Neuronal stem cell (in vitro differentiated cells): ENCODE measurements around the gene TOP1.

Experiments used
- DNase-seq: peaks from one replicate; pipeline ENCODE4 v3.0.0-alpha.2; 2013; ENCODE audit warnings: low spot score
- H2AFZ ChIP-seq: one replicate; pipeline ENCODE4 v1.6.1; 2013; ENCODE audit warnings: mild to moderate bottlenecking, low read length, inconsistent platforms
- H2AK5ac ChIP-seq: 2 replicates; pipeline ENCODE4 v1.6.1; 2013; ENCODE audit warnings: low read depth, mild to moderate bottlenecking, inconsistent platforms, low read length, moderate library complexity, mixed read lengths
- H2BK120ac ChIP-seq: 2 replicates; pipeline ENCODE4 v1.6.1; 2013; ENCODE audit warnings: low read depth, mild to moderate bottlenecking, inconsistent platforms, low read length, moderate library complexity, mixed read lengths
- H2BK12ac ChIP-seq: one replicate; pipeline ENCODE4 v1.6.1; 2013; ENCODE audit warnings: low read length, inconsistent platforms
- H2BK15ac ChIP-seq: 2 replicates; pipeline ENCODE4 v1.6.1; 2013; ENCODE audit warnings: mild to moderate bottlenecking, low read length, inconsistent platforms, mixed read lengths
- H2BK5ac ChIP-seq: one replicate; pipeline ENCODE4 v1.6.1; 2013; ENCODE audit warnings: inconsistent platforms, mild to moderate bottlenecking, low read length, moderate library complexity
- H3K14ac ChIP-seq: one replicate; pipeline ENCODE4 v1.6.1; 2013; ENCODE audit warnings: low read length, inconsistent platforms
- H3K18ac ChIP-seq: 2 replicates; pipeline ENCODE4 v1.6.1; 2013; ENCODE audit warnings: low read length, inconsistent platforms
- H3K23ac ChIP-seq: 2 replicates; pipeline ENCODE4 v1.6.1; 2013; ENCODE audit warnings: low read depth, mild to moderate bottlenecking, mixed read lengths, low read length, inconsistent platforms; ENCODE audit not compliant: poor library complexity
- H3K27ac ChIP-seq: replicated peaks from 3 replicates; pipeline ENCODE4 v1.5.1; 2013; ENCODE audit warnings: low read length, inconsistent platforms
- H3K27me3 ChIP-seq, 3 experiments: 2 replicates each; pipeline ENCODE4 v1.6.1; 2013; ENCODE audit warnings: low read length in 3 of 3, mild to moderate bottlenecking in 2 of 3, inconsistent platforms in 1 of 3, low read depth in 1 of 3, mixed read lengths in 1 of 3, moderate library complexity in 1 of 3; ENCODE audit not compliant: control insufficient read depth in 3 of 3, insufficient read depth in 3 of 3
- H3K36me3 ChIP-seq, 2 donors: replicated peaks in 1 of 2; 2 replicates each; pipeline ENCODE4 v1.6.1; 2013; ENCODE audit warnings: low read length in 2 of 2; ENCODE audit not compliant: control insufficient read depth in 2 of 2, insufficient read depth in 2 of 2
- H3K4ac ChIP-seq: 2 replicates; pipeline ENCODE4 v1.6.1; 2013; ENCODE audit warnings: inconsistent platforms, mild to moderate bottlenecking, low read length, moderate library complexity
- H3K4me1 ChIP-seq, 2 donors: 1 replicate in 1 of 2; 2 replicates in 1 of 2; pipeline ENCODE4 v1.6.1; 2013; ENCODE audit warnings: low read length in 2 of 2, low read depth in 1 of 2; ENCODE audit not compliant: control insufficient read depth in 2 of 2, insufficient read depth in 1 of 2
- H3K4me2 ChIP-seq: one replicate; pipeline ENCODE4 v1.6.1; 2013; ENCODE audit warnings: mild to moderate bottlenecking, low read length, inconsistent platforms; ENCODE audit not compliant: insufficient read depth, poor library complexity, severe bottlenecking
- H3K4me3 ChIP-seq, 2 donors: 2 replicates each; pipeline ENCODE4 v1.5.1; 2013; ENCODE audit warnings: low read length in 2 of 2, mild to moderate bottlenecking in 2 of 2, inconsistent platforms in 1 of 2, moderate library complexity in 1 of 2
- H3K79me1 ChIP-seq: one replicate; pipeline ENCODE4 v1.6.1; 2013; ENCODE audit warnings: low read depth, mild to moderate bottlenecking, inconsistent platforms, low read length, moderate library complexity
- H3K9ac ChIP-seq: one replicate; pipeline ENCODE4 v1.6.1; 2013; ENCODE audit warnings: mild to moderate bottlenecking, low read depth, low read length, inconsistent platforms; ENCODE audit not compliant: poor library complexity
- H3K9me3 ChIP-seq, 2 donors: replicated peaks in 1 of 2; 2 replicates each; pipeline versions ENCODE3 to v1.6.1; 2013; ENCODE audit warnings: low read length in 2 of 2, mild to moderate bottlenecking in 2 of 2, inconsistent platforms in 1 of 2, low read depth in 1 of 2, mixed read lengths in 1 of 2, moderate library complexity in 1 of 2; ENCODE audit not compliant: control insufficient read depth in 2 of 2, insufficient read depth in 1 of 2
- H4K8ac ChIP-seq: one replicate; pipeline ENCODE4 v1.6.1; 2013; ENCODE audit warnings: low read depth, mild to moderate bottlenecking, inconsistent platforms, low read length, moderate library complexity
- H4K91ac ChIP-seq: one replicate; pipeline ENCODE4 v1.6.1; 2013; ENCODE audit warnings: low read length, low read depth, mild to moderate bottlenecking, inconsistent platforms; ENCODE audit not compliant: poor library complexity
- WGBS, 2 donors: extraction: QIAGEN DNeasy Blood & Tissue Kit; methylation state at CpG; one replicate each; pipeline ENCODE4 v1.1.7; 2013; ENCODE audit warnings: missing lambda C conversion rate in 2 of 2, mixed read lengths in 1 of 2; ENCODE audit not compliant: insufficient read length in 2 of 2, insufficient replicate concordance in 1 of 2; ENCODE audit errors: extremely low coverage in 2 of 2; 5-methylcytosine and 5-hydroxymethylcytosine counted together

TOP1 gene

GRCh38 chr20:40993794-40994540 lies 34.7 kb upstream of the TOP1 start:
- no peaks in the 10 kb centered on the region for H3K9me3 ChIP-seq
- no peaks in the 10 kb centered on the region for H3K79me1 ChIP-seq
- no peaks in the 10 kb centered on the region for H3K36me3 ChIP-seq
- H2AFZ ChIP-seq = no peak overlapping the region
- no peak overlapping the region for H3K18ac ChIP-seq
- no peak overlapping the region for H3K4ac ChIP-seq
- DNase-seq = no peak
- H4K91ac ChIP-seq = no peak overlapping the region
- H3K9ac ChIP-seq = no peak overlapping the region
- H2BK120ac ChIP-seq = no peak overlapping the region
- H2AK5ac ChIP-seq = no peak overlapping the region
- no peak overlapping the region for H3K4me3 ChIP-seq
- H4K8ac ChIP-seq = no peak overlapping the region
- no peak overlapping the region for H3K27ac ChIP-seq
- H3K14ac ChIP-seq = no peak overlapping the region
- no peaks in the 10 kb centered on the region for H3K27me3 ChIP-seq
- WGBS, 2 donors = no CpG with 5 or more reads among the region's 5 CpGs
- no peak overlapping the region for H2BK12ac ChIP-seq
- H2BK15ac ChIP-seq = no peak overlapping the region
- H3K4me2 ChIP-seq = no peak overlapping the region
- peaks cover 0 to 3% of the 10 kb centered on the region in 2 donors for H3K4me1 ChIP-seq
- no peak overlapping the region for H3K23ac ChIP-seq
- H2BK5ac ChIP-seq = no peak overlapping the region

GRCh38 chr20:40996326-40996725 lies 32.3 kb upstream of the TOP1 start:
- Histone ChIP-seq H2AFZ (no peak overlapping the region), H4K8ac (no peak overlapping the region), H3K23ac (no peak overlapping the region), H3K18ac (no peak overlapping the region), H2BK5ac (no peak overlapping the region), H4K91ac (no peak overlapping the region), H3K27me3 (no peaks in the 10 kb centered on the region), H3K4ac (no peak overlapping the region), H2BK120ac (no peak overlapping the region), H3K14ac (no peak overlapping the region), H3K36me3 (no peaks in the 10 kb centered on the region), H2AK5ac (no peak overlapping the region), H3K9ac (no peak overlapping the region), H3K4me2 (no peak overlapping the region), H3K27ac (no peak overlapping the region), H3K4me3 (no peak overlapping the region), H3K9me3 (no peaks in the 10 kb centered on the region), H3K79me1 (no peaks in the 10 kb centered on the region), H2BK15ac (no peak overlapping the region), H2BK12ac (no peak overlapping the region), H3K4me1 (no peaks in the 10 kb centered on the region)
- no CpG with 5 or more reads among the region's 1 CpG for WGBS, 2 donors
- DNase-seq = no peak

GRCh38 chr20:40997116-40997515 lies 31.5 kb upstream of the TOP1 start:
- H3K23ac ChIP-seq = no peak overlapping the region
- H3K79me1 ChIP-seq = no peaks in the 10 kb centered on the region
- no peak overlapping the region for H3K4me2 ChIP-seq
- H4K91ac ChIP-seq = no peak overlapping the region
- no peak overlapping the region for H2BK5ac ChIP-seq
- H3K27ac ChIP-seq = no peak overlapping the region
- no peak overlapping the region for H2BK12ac ChIP-seq
- H3K9ac ChIP-seq = no peak overlapping the region
- H2AFZ ChIP-seq = no peak overlapping the region
- WGBS, 2 donors = no CpG with 5 or more reads among the region's 6 CpGs
- no peaks in the 10 kb centered on the region for H3K27me3 ChIP-seq
- no peak overlapping the region for H3K4ac ChIP-seq
- H3K4me3 ChIP-seq = no peak overlapping the region
- H4K8ac ChIP-seq = no peak overlapping the region
- no peaks in the 10 kb centered on the region for H3K9me3 ChIP-seq
- no peak overlapping the region for H3K18ac ChIP-seq
- no peak overlapping the region for H2BK15ac ChIP-seq
- no peak overlapping the region for H3K14ac ChIP-seq
- H2AK5ac ChIP-seq = no peak overlapping the region
- no peaks in the 10 kb centered on the region for H3K4me1 ChIP-seq
- H3K36me3 ChIP-seq = no peaks in the 10 kb centered on the region
- no peak for DNase-seq
- H2BK120ac ChIP-seq = no peak overlapping the region

- Histone ChIP-seq H3K27me3 (no peaks in the 10 kb centered on the region), H4K91ac (no peak overlapping the region), H2AK5ac (no peak overlapping the region), H3K4ac (no peak overlapping the region), H3K9me3 (no peaks in the 10 kb centered on the region), H3K36me3 (no peaks in the 10 kb centered on the region), H3K18ac (no peak overlapping the region), H2BK15ac (no peak overlapping the region), H3K4me2 (no peak overlapping the region), H2BK120ac (no peak overlapping the region), H2BK5ac (no peak overlapping the region), H3K4me1 (no peaks in the 10 kb centered on the region), H3K9ac (no peak overlapping the region), H2BK12ac (no peak overlapping the region), H3K23ac (no peak overlapping the region), H3K4me3 (no peak overlapping the region), H3K27ac (no peak overlapping the region), H3K79me1 (no peaks in the 10 kb centered on the region), H4K8ac (no peak overlapping the region), H3K14ac (no peak overlapping the region), H2AFZ (no peak overlapping the region)
- no peak for DNase-seq
- no CpG with 5 or more reads among the region's 4 CpGs for WGBS, 2 donors
Measured at GRCh38 chr20:40999841-41000240, 28.8 kb upstream of the TOP1 start.
